Coronary artery (tissue), 2 donors: ENCODE data around the gene ERBB2.

Experiments
- DNase-seq: peaks from one replicate; pipeline ENCODE4 v3.0.0-alpha.2; 2017; ENCODE audit warnings: low spot score
- H3K27ac ChIP-seq, 2 donors: fragments of 200-600 bp; sonication (generic); one replicate each; pipeline ENCODE4 v1.5.1; 2016 to 2019
- H3K4me3 ChIP-seq: fragments of 200-600 bp; sonication (generic); 2 replicates; pipeline ENCODE4 v1.5.1; 2016; ENCODE audit warnings: mild to moderate bottlenecking, moderate library complexity
- CTCF ChIP-seq: fragments of 200-600 bp; sonication (generic); IDR thresholded peaks from one replicate; pipeline ENCODE4 v1.5.1; 2019; ENCODE audit warnings: antibody characterized with exemption

The ERBB2 gene

GRCh38 chr17:39776252-39776651 is 76.4 kb downstream of the ERBB2 start:
- DNase-seq = no peak
- TF ChIP-seq CTCF = no peak
- no peak overlapping the region for H3K27ac ChIP-seq
- H3K4me3 ChIP-seq = no peak overlapping the region

- no peak overlapping the region for H3K4me3 ChIP-seq
- H3K27ac ChIP-seq = no peak overlapping the region
Observed at GRCh38 chr17:39777534-39778365, 77.9 kb downstream of the ERBB2 start.

More at GRCh38 chr17:39777534-39778365, 77.9 kb downstream of the ERBB2 start:
- TF ChIP-seq CTCF = no peak
- DNase-seq = no peak
